Measurements from ENCODE around the gene DOCK10.

GRCh38 chr2:224994242-224994823, 47.9 kb downstream of the DOCK10 start:
- no peak for TF ChIP-seq CTCF (IDR thresholded peaks at IDR 0.05)
- TF ChIP-seq POLR2A (IDR thresholded peaks at IDR 0.05), result no peak
